Panc1 (cell line): Measurements from ENCODE around the gene INPP5A.

Source experiments
- POLR2AphosphoS5 ChIP-seq: IDR thresholded peaks from 2 replicates; pipeline ENCODE4 v1.6.1; 2012; ENCODE audit warnings: mild to moderate bottlenecking, low read depth, low read length, moderate library complexity
- TF ChIP-seq, protein P1 (sequence below): fragments of 450-650 bp; IDR thresholded peaks from 2 replicates; pipeline ENCODE4 v1.5.1; 2017; ENCODE audit warnings: mild to moderate bottlenecking
- TF ChIP-seq, protein P2 (sequence below), 2 experiments: IDR thresholded peaks; 2 replicates each; pipeline ENCODE4 v1.6.1; 2011 to 2012; ENCODE audit warnings: low read depth in 2 of 2, control low read depth in 1 of 2, low read length in 1 of 2, mild to moderate bottlenecking in 1 of 2, moderate library complexity in 1 of 2; ENCODE audit not compliant: insufficient read depth in 1 of 2

DNA sequence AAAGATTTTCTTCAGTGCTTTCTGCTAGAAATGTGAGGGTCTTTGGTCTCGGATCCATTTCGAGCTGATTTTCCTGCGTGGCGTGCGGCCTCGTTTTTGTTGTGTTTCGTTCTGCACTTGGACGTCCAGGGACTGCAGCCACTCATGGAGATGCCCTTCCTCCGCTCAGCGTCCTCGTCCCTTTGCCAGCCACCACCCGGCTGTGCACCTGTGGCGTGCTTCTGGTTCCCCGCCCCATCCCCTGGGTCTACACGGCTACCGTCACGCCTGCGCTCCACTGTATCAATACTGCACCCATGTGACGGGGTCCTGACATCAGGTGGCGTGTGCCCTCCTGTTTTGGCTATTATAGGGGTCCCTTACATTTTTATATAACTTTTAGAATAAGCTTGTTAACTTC lies 291.1 kb downstream of the INPP5A start:
- TF ChIP-seq, protein P1, sequence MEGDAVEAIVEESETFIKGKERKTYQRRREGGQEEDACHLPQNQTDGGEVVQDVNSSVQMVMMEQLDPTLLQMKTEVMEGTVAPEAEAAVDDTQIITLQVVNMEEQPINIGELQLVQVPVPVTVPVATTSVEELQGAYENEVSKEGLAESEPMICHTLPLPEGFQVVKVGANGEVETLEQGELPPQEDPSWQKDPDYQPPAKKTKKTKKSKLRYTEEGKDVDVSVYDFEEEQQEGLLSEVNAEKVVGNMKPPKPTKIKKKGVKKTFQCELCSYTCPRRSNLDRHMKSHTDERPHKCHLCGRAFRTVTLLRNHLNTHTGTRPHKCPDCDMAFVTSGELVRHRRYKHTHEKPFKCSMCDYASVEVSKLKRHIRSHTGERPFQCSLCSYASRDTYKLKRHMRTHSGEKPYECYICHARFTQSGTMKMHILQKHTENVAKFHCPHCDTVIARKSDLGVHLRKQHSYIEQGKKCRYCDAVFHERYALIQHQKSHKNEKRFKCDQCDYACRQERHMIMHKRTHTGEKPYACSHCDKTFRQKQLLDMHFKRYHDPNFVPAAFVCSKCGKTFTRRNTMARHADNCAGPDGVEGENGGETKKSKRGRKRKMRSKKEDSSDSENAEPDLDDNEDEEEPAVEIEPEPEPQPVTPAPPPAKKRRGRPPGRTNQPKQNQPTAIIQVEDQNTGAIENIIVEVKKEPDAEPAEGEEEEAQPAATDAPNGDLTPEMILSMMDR: no peak
- no peak for TF ChIP-seq POLR2AphosphoS5
- TF ChIP-seq, protein P2, sequence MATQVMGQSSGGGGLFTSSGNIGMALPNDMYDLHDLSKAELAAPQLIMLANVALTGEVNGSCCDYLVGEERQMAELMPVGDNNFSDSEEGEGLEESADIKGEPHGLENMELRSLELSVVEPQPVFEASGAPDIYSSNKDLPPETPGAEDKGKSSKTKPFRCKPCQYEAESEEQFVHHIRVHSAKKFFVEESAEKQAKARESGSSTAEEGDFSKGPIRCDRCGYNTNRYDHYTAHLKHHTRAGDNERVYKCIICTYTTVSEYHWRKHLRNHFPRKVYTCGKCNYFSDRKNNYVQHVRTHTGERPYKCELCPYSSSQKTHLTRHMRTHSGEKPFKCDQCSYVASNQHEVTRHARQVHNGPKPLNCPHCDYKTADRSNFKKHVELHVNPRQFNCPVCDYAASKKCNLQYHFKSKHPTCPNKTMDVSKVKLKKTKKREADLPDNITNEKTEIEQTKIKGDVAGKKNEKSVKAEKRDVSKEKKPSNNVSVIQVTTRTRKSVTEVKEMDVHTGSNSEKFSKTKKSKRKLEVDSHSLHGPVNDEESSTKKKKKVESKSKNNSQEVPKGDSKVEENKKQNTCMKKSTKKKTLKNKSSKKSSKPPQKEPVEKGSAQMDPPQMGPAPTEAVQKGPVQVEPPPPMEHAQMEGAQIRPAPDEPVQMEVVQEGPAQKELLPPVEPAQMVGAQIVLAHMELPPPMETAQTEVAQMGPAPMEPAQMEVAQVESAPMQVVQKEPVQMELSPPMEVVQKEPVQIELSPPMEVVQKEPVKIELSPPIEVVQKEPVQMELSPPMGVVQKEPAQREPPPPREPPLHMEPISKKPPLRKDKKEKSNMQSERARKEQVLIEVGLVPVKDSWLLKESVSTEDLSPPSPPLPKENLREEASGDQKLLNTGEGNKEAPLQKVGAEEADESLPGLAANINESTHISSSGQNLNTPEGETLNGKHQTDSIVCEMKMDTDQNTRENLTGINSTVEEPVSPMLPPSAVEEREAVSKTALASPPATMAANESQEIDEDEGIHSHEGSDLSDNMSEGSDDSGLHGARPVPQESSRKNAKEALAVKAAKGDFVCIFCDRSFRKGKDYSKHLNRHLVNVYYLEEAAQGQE (IDR thresholded peaks at IDR 0.05; ENCODE audit: insufficient read depth in 1 of 2, low read depth in 2 of 2, low read length in 1 of 2): no peak
